Karpas-422 (cell line): ENCODE measurements around the gene GATA5. TPM values are rescaled to one million over a fixed set of nuclear protein-coding genes. Genes with fewer than 3 reads are reported as not detected.

Source experiments
- DNase-seq: peaks from one replicate; pipeline ENCODE4 v3.0.0-alpha.2; 2015
- H2AFZ ChIP-seq: fragments of 200-600 bp; sonication (generic); 2 replicates; pipeline ENCODE4 v1.6.1; 2014; ENCODE audit warnings: antibody characterized with exemption, low read length, mixed read lengths
- H3K27ac ChIP-seq: fragments of 200-600 bp; sonication (generic); 2 replicates; pipeline ENCODE4 v1.5.1; 2014; ENCODE audit warnings: mild to moderate bottlenecking, low read length, moderate library complexity
- H3K27me3 ChIP-seq: fragments of 200-600 bp; sonication (generic); 2 replicates; pipeline ENCODE4 v1.6.1; 2014; ENCODE audit warnings: low read length, mixed read lengths
- H3K36me3 ChIP-seq: fragments of 200-600 bp; sonication (generic); 2 replicates; pipeline ENCODE4 v1.6.1; 2014; ENCODE audit warnings: low read length, mixed read lengths; ENCODE audit not compliant: insufficient read depth
- H3K4me1 ChIP-seq: fragments of 200-600 bp; sonication (generic); 2 replicates; pipeline ENCODE4 v1.6.1; 2014; ENCODE audit warnings: mild to moderate bottlenecking, low read length, mixed read lengths
- H3K4me2 ChIP-seq: fragments of 200-600 bp; sonication (generic); 2 replicates; pipeline ENCODE4 v1.6.1; 2014; ENCODE audit warnings: low read length, low read depth, mild to moderate bottlenecking; ENCODE audit not compliant: poor library complexity, severe bottlenecking
- H3K4me3 ChIP-seq: fragments of 200-600 bp; sonication (generic); 2 replicates; pipeline ENCODE4 v1.5.1; 2014; ENCODE audit warnings: mild to moderate bottlenecking, antibody characterized with exemption, low read length, mixed read lengths
- H3K79me2 ChIP-seq: fragments of 200-600 bp; sonication (generic); 2 replicates; pipeline ENCODE4 v1.6.1; 2014; ENCODE audit warnings: mild to moderate bottlenecking, low read length, mixed read lengths
- H3K9ac ChIP-seq: fragments of 200-600 bp; sonication (generic); 2 replicates; pipeline ENCODE4 v1.6.0; 2014; ENCODE audit warnings: low read length
- H3K9me2 ChIP-seq: fragments of 200-600 bp; sonication (generic), shearing (Covaris generic); replicated peaks from 2 replicates; pipeline ENCODE4 v1.6.0; 2014; ENCODE audit warnings: mild to moderate bottlenecking, low read length, moderate library complexity; ENCODE audit not compliant: insufficient read depth
- H3K9me3 ChIP-seq: fragments of 300-700, 200-600 bp; sonication (generic); 2 replicates; pipeline ENCODE4 v1.6.1; 2014; ENCODE audit warnings: low read length, mixed read lengths
- H4K20me1 ChIP-seq: fragments of 200-600 bp; sonication (generic); 2 replicates; pipeline ENCODE4 v1.6.1; 2014; ENCODE audit warnings: mild to moderate bottlenecking, antibody characterized with exemption, low read length, low read depth; ENCODE audit not compliant: insufficient read depth
- total RNA-seq: library from RNA; depleted of rRNA; stranded (reverse); fragments of >200 nt; shearing (Covaris generic); gene quantifications from 2 replicates; pipeline ENCODE4 v1.2.3, GENCODE V29; 2014; ENCODE audit warnings: low replicate concordance; rRNA removed

GATA5 gene
- not detected in 2 replicates for total RNA-seq

- no peaks in the 10 kb centered on the region for H4K20me1 ChIP-seq
- no peaks in the 10 kb centered on the region for H3K79me2 ChIP-seq
- H3K4me2 ChIP-seq, result no peak within 1 kb of the TSS
- H2AFZ ChIP-seq, result no peak within 1 kb of the TSS
- H3K4me3 ChIP-seq, result no peak within 1 kb of the TSS
- DNase-seq, result no peak
- H3K27me3 ChIP-seq, result no peaks in the 10 kb centered on the region
- H3K36me3 ChIP-seq, result no peaks in the 10 kb centered on the region
- no peaks in the 10 kb centered on the region for H3K4me1 ChIP-seq
- H3K9ac ChIP-seq, result no peak within 1 kb of the TSS
- H3K9me2 ChIP-seq, result no peaks in the 10 kb centered on the region
- no peaks in the 10 kb centered on the region for H3K9me3 ChIP-seq
- H3K27ac ChIP-seq, result no peak within 1 kb of the TSS
Observed at GRCh38 chr20:62475772-62476055, at the start of gene GATA5. Gene GATA5 (minus strand): TSS chr20:62475995. CDS start chr20:62475521, 474 bp downstream.

- no peak for DNase-seq
Observed at GRCh38 chr20:62525014-62525413, 49.2 kb upstream of the GATA5 start.

GRCh38 chr20:62524505-62524911 lies 48.7 kb upstream of the GATA5 start:
- DNase-seq, result no peak

More at GRCh38 chr20:62525014-62525413, 49.2 kb upstream of the GATA5 start:
- Histone ChIP-seq H3K27me3 (no peaks in the 10 kb centered on the region), H3K9me2 (no peaks in the 10 kb centered on the region), H3K79me2 (no peaks in the 10 kb centered on the region), H3K4me3 (no peak overlapping the region), H3K9me3 (no peaks in the 10 kb centered on the region), H4K20me1 (no peaks in the 10 kb centered on the region), H2AFZ (no peak overlapping the region), H3K4me2 (no peak overlapping the region), H3K4me1 (peaks cover 5% of the 10 kb centered on the region; the same call in 1 of the 2 replicates), H3K36me3 (no peaks in the 10 kb centered on the region), H3K27ac (no peak overlapping the region), H3K9ac (no peak overlapping the region)

DNA sequence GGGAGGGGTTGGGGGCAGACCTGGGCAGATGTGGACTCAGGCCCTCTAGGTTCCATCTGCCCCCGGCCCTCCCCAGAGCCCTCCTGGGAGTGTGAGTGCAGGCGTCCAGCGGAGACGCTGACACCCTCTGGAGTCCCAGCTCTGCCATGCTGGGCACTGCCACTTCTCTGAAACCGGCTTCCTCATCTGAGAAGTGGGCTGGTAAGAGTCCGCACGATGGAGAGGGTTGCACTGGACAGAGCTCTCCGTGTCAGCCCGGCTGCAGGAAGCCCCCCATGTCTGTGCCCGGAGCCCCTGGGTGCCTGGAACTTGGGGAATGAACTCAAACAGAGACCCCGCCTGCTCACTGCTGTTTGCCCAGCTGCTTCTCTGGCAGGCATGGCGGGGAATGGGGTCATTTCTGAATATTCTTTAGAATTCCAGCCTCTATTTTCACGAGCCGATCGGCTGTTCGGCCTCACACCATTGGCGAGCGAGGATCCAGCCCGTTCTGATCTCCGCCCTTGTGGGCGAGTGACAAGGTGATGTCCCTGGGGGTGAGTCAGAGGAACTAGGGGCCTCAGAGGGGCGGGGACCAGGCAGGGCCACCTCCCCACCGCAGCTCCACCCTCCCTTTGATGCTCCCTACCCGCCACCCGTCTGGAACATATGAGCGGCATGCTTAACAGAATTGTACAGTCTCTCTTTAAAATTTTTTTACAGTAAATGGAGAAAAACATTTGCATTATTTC lies 47.8 kb upstream of the GATA5 start:
- peak; percentile 69 for DNase-seq
- Histone ChIP-seq H3K27me3 (no peaks in the 10 kb centered on the region), H3K4me2 (no peak overlapping the region)

More at GRCh38 chr20:62524505-62524911, 48.7 kb upstream of the GATA5 start:
- Histone ChIP-seq H3K9me3 (no peaks in the 10 kb centered on the region), H4K20me1 (no peaks in the 10 kb centered on the region), H3K27ac (no peak overlapping the region), H3K4me2 (no peak overlapping the region), H3K79me2 (no peaks in the 10 kb centered on the region), H3K4me3 (no peak overlapping the region), H3K9ac (no peak overlapping the region), H3K4me1 (peaks cover 5% of the 10 kb centered on the region; the same call in 1 of the 2 replicates), H3K9me2 (no peaks in the 10 kb centered on the region), H2AFZ (no peak overlapping the region), H3K27me3 (no peaks in the 10 kb centered on the region), H3K36me3 (no peaks in the 10 kb centered on the region)

GRCh38 chr20:62522748-62523396 lies 47.1 kb upstream of the GATA5 start:
- Histone ChIP-seq H3K4me2 (no peak overlapping the region), H3K79me2 (no peaks in the 10 kb centered on the region), H3K27me3 (no peaks in the 10 kb centered on the region), H3K9me2 (no peaks in the 10 kb centered on the region), H2AFZ (no peak overlapping the region), H4K20me1 (no peaks in the 10 kb centered on the region), H3K36me3 (no peaks in the 10 kb centered on the region), H3K9ac (no peak overlapping the region), H3K4me1 (peaks cover 5% of the 10 kb centered on the region; the same call in 1 of the 2 replicates), H3K27ac (no peak overlapping the region), H3K9me3 (no peaks in the 10 kb centered on the region), H3K4me3 (no peak overlapping the region)
- DNase-seq, result no peak

More for the DNA sequence above, 47.8 kb upstream of the GATA5 start:
- H3K36me3 ChIP-seq, result no peaks in the 10 kb centered on the region
- H3K9ac ChIP-seq, result no peak overlapping the region
- H3K4me1 ChIP-seq, result peaks cover 5% of the 10 kb centered on the region; the same call in 1 of the 2 replicates
- H2AFZ ChIP-seq, result no peak overlapping the region
- no peaks in the 10 kb centered on the region for H3K79me2 ChIP-seq
- no peak overlapping the region for H3K27ac ChIP-seq
- no peak overlapping the region for H3K4me3 ChIP-seq
- H3K9me3 ChIP-seq, result no peaks in the 10 kb centered on the region
- H4K20me1 ChIP-seq, result no peaks in the 10 kb centered on the region
- no peaks in the 10 kb centered on the region for H3K9me2 ChIP-seq

GRCh38 chr20:62519826-62520225 lies 44.0 kb upstream of the GATA5 start:
- H3K4me1 ChIP-seq, result peaks cover 5% of the 10 kb centered on the region; the same call in 1 of the 2 replicates
- H3K9me3 ChIP-seq, result no peaks in the 10 kb centered on the region
- no peak overlapping the region for H3K4me2 ChIP-seq
- H3K36me3 ChIP-seq, result no peaks in the 10 kb centered on the region
- H3K4me3 ChIP-seq, result no peak overlapping the region
- no peak for DNase-seq
- no peaks in the 10 kb centered on the region for H3K9me2 ChIP-seq
- no peak overlapping the region for H2AFZ ChIP-seq
- no peak overlapping the region for H3K9ac ChIP-seq
- H3K79me2 ChIP-seq, result no peaks in the 10 kb centered on the region
- H3K27ac ChIP-seq, result no peak overlapping the region
- no peaks in the 10 kb centered on the region for H3K27me3 ChIP-seq
- no peaks in the 10 kb centered on the region for H4K20me1 ChIP-seq

GRCh38 chr20:62518911-62519310 lies 43.1 kb upstream of the GATA5 start:
- no peaks in the 10 kb centered on the region for H3K9me3 ChIP-seq
- H3K27me3 ChIP-seq, result no peaks in the 10 kb centered on the region
- H3K9ac ChIP-seq, result no peak overlapping the region
- no peak overlapping the region for H2AFZ ChIP-seq
- H3K27ac ChIP-seq, result no peak overlapping the region
- H3K4me3 ChIP-seq, result no peak overlapping the region
- DNase-seq, result no peak
- H3K79me2 ChIP-seq, result no peaks in the 10 kb centered on the region
- peaks cover 4% of the 10 kb centered on the region; the same call in 1 of the 2 replicates for H3K4me1 ChIP-seq
- no peaks in the 10 kb centered on the region for H3K9me2 ChIP-seq
- no peaks in the 10 kb centered on the region for H4K20me1 ChIP-seq
- H3K36me3 ChIP-seq, result no peaks in the 10 kb centered on the region
- H3K4me2 ChIP-seq, result no peak overlapping the region

GRCh38 chr20:62517901-62518610 lies 42.3 kb upstream of the GATA5 start:
- Histone ChIP-seq H3K36me3 (no peaks in the 10 kb centered on the region), H3K4me2 (no peak overlapping the region), H3K9me3 (no peaks in the 10 kb centered on the region), H3K4me1 (no peaks in the 10 kb centered on the region), H3K9me2 (no peaks in the 10 kb centered on the region), H2AFZ (no peak overlapping the region), H3K79me2 (no peaks in the 10 kb centered on the region), H3K27ac (no peak overlapping the region), H3K4me3 (no peak overlapping the region), H3K27me3 (no peaks in the 10 kb centered on the region), H3K9ac (no peak overlapping the region), H4K20me1 (no peaks in the 10 kb centered on the region)
- no peak for DNase-seq
